NB4 (cell line): ENCODE measurements around the gene USP20.

Source experiments
- DNase-seq: peaks from one replicate; pipeline ENCODE4 v3.0.0; 2010; ENCODE audit warnings: low read depth
- H3K4me3 ChIP-seq: one replicate; pipeline ENCODE4 v1.5.1; 2011; ENCODE audit warnings: mild to moderate bottlenecking, low read depth, low read length, moderate library complexity
- CTCF ChIP-seq: IDR thresholded peaks from one replicate; pipeline ENCODE4 v1.5.1; 2012; ENCODE audit warnings: low read depth, low read length
- MYC ChIP-seq: IDR thresholded peaks from 2 replicates; pipeline ENCODE4 v1.6.1; 2011; ENCODE audit warnings: low read depth, low read length
- POLR2A ChIP-seq: IDR thresholded peaks from 2 replicates; pipeline ENCODE4 v1.6.1; 2011; ENCODE audit warnings: mild to moderate bottlenecking; ENCODE audit not compliant: insufficient read length; ENCODE audit errors: extremely low read depth
- TF ChIP-seq, protein P1 (sequence below): IDR thresholded peaks from 2 replicates; pipeline ENCODE4 v1.6.1; 2011; ENCODE audit warnings: low read depth, low read length

Gene USP20

GRCh38 chr9:129835860-129836223 is 584 bp downstream of the USP20 start:
- DNase-seq = no peak
- H3K4me3 ChIP-seq = peak overlapping the region; percentile 75
- TF ChIP-seq, protein P1, sequence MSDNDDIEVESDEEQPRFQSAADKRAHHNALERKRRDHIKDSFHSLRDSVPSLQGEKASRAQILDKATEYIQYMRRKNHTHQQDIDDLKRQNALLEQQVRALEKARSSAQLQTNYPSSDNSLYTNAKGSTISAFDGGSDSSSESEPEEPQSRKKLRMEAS = no peak
- no peak for TF ChIP-seq MYC
- TF ChIP-seq CTCF = no peak
- TF ChIP-seq POLR2A = no peak

DNA sequence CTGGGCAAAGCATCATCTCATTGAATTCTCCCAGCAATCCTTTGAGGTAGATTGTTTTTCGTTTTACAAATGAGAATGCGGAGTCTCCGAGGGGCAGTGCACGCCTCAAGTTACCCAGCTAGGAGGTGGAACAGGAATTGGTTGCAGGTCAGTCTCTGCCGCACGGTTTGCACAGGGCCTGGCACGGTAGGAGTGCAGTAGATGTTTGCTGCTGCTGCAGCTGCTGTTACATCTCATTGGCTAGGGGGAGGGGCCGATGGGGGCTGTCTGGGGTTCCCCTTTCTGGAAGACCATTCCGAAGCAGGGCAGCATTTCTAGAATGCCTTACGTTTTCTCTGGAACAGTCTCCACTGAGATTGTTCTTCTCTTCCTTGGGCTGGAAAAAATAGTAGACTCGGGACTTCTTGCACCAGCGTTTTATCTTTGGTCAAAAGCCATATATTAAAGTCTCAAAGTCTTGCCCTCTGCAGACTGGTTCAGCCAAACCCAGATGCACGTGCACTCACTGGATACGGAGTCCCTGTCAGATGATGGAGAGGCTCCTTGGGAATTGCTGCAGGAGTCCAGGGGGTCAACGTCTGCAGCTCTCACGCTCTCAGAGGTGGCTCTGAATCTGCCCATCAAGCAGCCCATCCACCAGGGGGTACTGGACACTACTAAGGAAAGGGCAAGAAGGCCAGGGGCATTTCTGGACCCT is 1.2 kb downstream of the USP20 start:
- TF ChIP-seq MYC = no peak
- no peak for TF ChIP-seq CTCF
- no peak for TF ChIP-seq POLR2A
- TF ChIP-seq, protein P1 = no peak
- DNase-seq = peak; percentile 78
- H3K4me3 ChIP-seq = peak overlapping the region; percentile 75

- TF ChIP-seq, protein P1 = no peak
- TF ChIP-seq CTCF = no peak
- no peak for TF ChIP-seq POLR2A
- no peak for TF ChIP-seq MYC
- peak overlapping the region; percentile 3 for H3K4me3 ChIP-seq
- peak; percentile 79 for DNase-seq
These were observed 3.5 kb downstream of the USP20 start for GRCh38 chr9:129838707-129839259.

GRCh38 chr9:129839324-129840023 is 4.2 kb downstream of the USP20 start:
- TF ChIP-seq CTCF (no peak), POLR2A (no peak), MYC (no peak)
- TF ChIP-seq, protein P1 = no peak
- peak overlapping the region; percentile 3 for H3K4me3 ChIP-seq
- no peak for DNase-seq

GRCh38 chr9:129840034-129840433 is 4.8 kb downstream of the USP20 start:
- no peak for DNase-seq
- TF ChIP-seq MYC (no peak), CTCF (no peak), POLR2A (no peak)
- TF ChIP-seq, protein P1 = no peak
- no peak overlapping the region for H3K4me3 ChIP-seq
